HepG2 (cell line): Measurements from ENCODE around the gene TLNRD1. TPM values are rescaled to one million over a fixed set of nuclear protein-coding genes. Genes with fewer than 3 reads are reported as not detected.

Source experiments
- ATAC-seq: fragments of 200-7000 bp; cut with Tn5 transposase; 3 replicates; pipeline ENCODE4 v1.9.1; 2020; ENCODE audit warnings: mild to moderate bottlenecking, moderate library complexity
- BruUV-seq: library from RNA; stranded (reverse); fragments of 400-500 nt; replicated peaks from 2 replicates; lab custom pipeline; 2021; lab: Mats Ljungman, UMichigan
- CTCF ChIA-PET: fragments of 300-600 bp; formaldehyde crosslinking; extraction: SDS; loops from one replicate; lab custom pipeline; 2021; ENCODE audit warnings: low total read pairs, inconsistent platforms, low intra/inter-chr PET ratio; lab: Yijun Ruan, JAX
- POLR2A ChIA-PET: fragments of 350-600 bp; sonication (Branson Sonifier 250); formaldehyde crosslinking; loops from one replicate; lab custom pipeline; 2020; ENCODE audit warnings: antibody characterized with exemption, inconsistent platforms; lab: Yijun Ruan, JAX
- DNase-seq: peaks from one replicate; pipeline ENCODE4 v3.0.0-alpha.2; 2015; ENCODE audit warnings: low spot score
- FAIRE-seq: peaks from 3 replicates; lab custom pipeline; 2011; peaks lifted over from hg19 to GRCh38; lab: Jason Lieb, UNC
- H2AFZ ChIP-seq: one replicate; pipeline ENCODE4 v1.6.1; 2011; ENCODE audit warnings: low read length, inconsistent platforms
- H3K27ac ChIP-seq: fragments of 300-600 bp; 3 replicates; pipeline ENCODE4 v1.8.0; 2011; ENCODE audit warnings: mixed run types, mild to moderate bottlenecking, mixed read lengths, low read length, inconsistent platforms; ENCODE audit not compliant: insufficient read depth; ENCODE audit errors: extremely low read length
- H3K27me3 ChIP-seq, 2 experiments: fragments of 200-600 bp in 1 of 2; 2 replicates in 1 of 2; 3 replicates in 1 of 2; pipeline versions ENCODE4 v1.6.0 to v1.8.0; 2011; ENCODE audit warnings: low read length in 2 of 2, mild to moderate bottlenecking in 2 of 2, moderate library complexity in 2 of 2, inconsistent platforms in 1 of 2; ENCODE audit not compliant: insufficient read depth in 2 of 2, control insufficient read depth in 1 of 2
- H3K36me3 ChIP-seq, 2 experiments: fragments of 200-600 bp in 1 of 2; replicated peaks in 1 of 2; 2 replicates in 1 of 2; 3 replicates in 1 of 2; pipeline versions ENCODE4 v1.5.1 to v1.8.0; 2011; ENCODE audit warnings: low read length in 2 of 2, inconsistent platforms in 1 of 2; ENCODE audit not compliant: insufficient read depth in 2 of 2, control insufficient read depth in 1 of 2
- H3K4me1 ChIP-seq: 2 replicates; pipeline ENCODE4 v1.5.1; 2012; ENCODE audit warnings: low read length, inconsistent platforms; ENCODE audit not compliant: insufficient read depth
- H3K4me2 ChIP-seq: 2 replicates; pipeline ENCODE4 v1.6.0; 2011; ENCODE audit warnings: low read depth, low read length, inconsistent platforms
- H3K4me3 ChIP-seq, 3 experiments: fragments of 200-600 bp in 1 of 3; sonication (generic), shearing (Covaris generic) in 1 of 3; replicated peaks in 1 of 3; 2 replicates each; pipeline ENCODE4 v1.5.1; 2011 to 2016; ENCODE audit warnings: low read length in 3 of 3, inconsistent platforms in 2 of 3, low read depth in 2 of 3, mild to moderate bottlenecking in 2 of 3, control low read depth in 1 of 3, mixed read lengths in 1 of 3; ENCODE audit not compliant: insufficient read depth in 1 of 3
- H3K79me2 ChIP-seq: one replicate; pipeline ENCODE4 v1.6.1; 2011; ENCODE audit warnings: low read length, inconsistent platforms; ENCODE audit not compliant: insufficient read depth
- H3K9ac ChIP-seq: 2 replicates; pipeline ENCODE4 v1.6.0; 2011; ENCODE audit warnings: mild to moderate bottlenecking, low read depth, low read length, inconsistent platforms; ENCODE audit not compliant: insufficient read depth
- H3K9me3 ChIP-seq: 2 replicates; pipeline ENCODE4 v1.5.1; 2012; ENCODE audit warnings: mild to moderate bottlenecking, low read length
- H4K20me1 ChIP-seq: 2 replicates; pipeline ENCODE4 v1.6.0; 2011; ENCODE audit warnings: inconsistent platforms, mild to moderate bottlenecking, low read length, moderate library complexity; ENCODE audit not compliant: insufficient read depth
- DNMT1 ChIP-seq: sonication (generic); formaldehyde crosslinking; IDR thresholded peaks from 2 replicates; pipeline ENCODE4 v1.5.1; 2020; ENCODE audit warnings: mild to moderate bottlenecking, missing genetic modification reagents
- KDM3A ChIP-seq: IDR thresholded peaks from 2 replicates; pipeline ENCODE4 v1.6.1; 2018; ENCODE audit warnings: low read depth, missing compliant biosample characterization
- NR2F1 ChIP-seq, 2 experiments: fragments of 450-650 bp in 1 of 2; formaldehyde crosslinking in 1 of 2; IDR thresholded peaks; 2 replicates each; pipeline versions ENCODE4 v1.5.0 to v1.6.1; 2016 to 2020; ENCODE audit warnings: mild to moderate bottlenecking in 1 of 2, missing compliant biosample characterization in 1 of 2, missing genetic modification reagents in 1 of 2, moderate library complexity in 1 of 2
- PHB2 ChIP-seq: fragments of 450-650 bp; IDR thresholded peaks from 2 replicates; pipeline ENCODE4 v1.6.1; 2018; ENCODE audit not compliant: partially characterized antibody
- SMAD9 ChIP-seq: sonication (generic); formaldehyde crosslinking; IDR thresholded peaks from 2 replicates; pipeline ENCODE4 v1.5.1; 2020; ENCODE audit warnings: mild to moderate bottlenecking, missing genetic modification reagents
- SYNCRIP ChIP-seq: fragments of 200-400 bp; formaldehyde crosslinking; IDR thresholded peaks from 2 replicates; pipeline ENCODE4 v1.6.1; 2018; ENCODE audit warnings: mild to moderate bottlenecking, low read depth, low read length; ENCODE audit not compliant: insufficient read depth
- TRIM24 ChIP-seq: sonication (generic); formaldehyde crosslinking; IDR thresholded peaks from 2 replicates; pipeline ENCODE4 v1.8.0; 2022; ENCODE audit warnings: mild to moderate bottlenecking, missing genetic modification reagents
- ZNF143 ChIP-seq: sonication (generic); formaldehyde crosslinking; IDR thresholded peaks from 2 replicates; pipeline ENCODE4 v1.4.0; 2020; ENCODE audit warnings: missing genetic modification reagents
- ZNF317 ChIP-seq: sonication (generic); formaldehyde crosslinking; IDR thresholded peaks from 2 replicates; pipeline ENCODE4 v1.5.0; 2020; ENCODE audit warnings: mild to moderate bottlenecking, missing genetic modification reagents
- ZNF468 ChIP-seq: sonication (generic); formaldehyde crosslinking; IDR thresholded peaks from 2 replicates; pipeline ENCODE4 v1.8.0; 2022; ENCODE audit warnings: mild to moderate bottlenecking, moderate library complexity, missing genetic modification reagents
- ZNF615 ChIP-seq: sonication (generic); formaldehyde crosslinking; IDR thresholded peaks from 2 replicates; pipeline ENCODE4 v1.5.0; 2020; ENCODE audit warnings: mild to moderate bottlenecking, missing genetic modification reagents, borderline replicate concordance
- ZNF678 ChIP-seq: sonication (generic); formaldehyde crosslinking; IDR thresholded peaks from 2 replicates; pipeline ENCODE4 v1.4.0; 2020; ENCODE audit warnings: mild to moderate bottlenecking, missing genetic modification reagents
- ZNF710 ChIP-seq: sonication (generic); formaldehyde crosslinking; IDR thresholded peaks from 2 replicates; pipeline ENCODE4 v1.5.0; 2020; ENCODE audit warnings: mild to moderate bottlenecking, missing genetic modification reagents, borderline replicate concordance
- ZNF878 ChIP-seq: sonication (generic); formaldehyde crosslinking; IDR thresholded peaks from 2 replicates; pipeline ENCODE4 v1.8.1; 2023; ENCODE audit warnings: mild to moderate bottlenecking, missing genetic modification reagents, moderate library complexity
- ZNF879 ChIP-seq: sonication (generic); formaldehyde crosslinking; IDR thresholded peaks from 2 replicates; pipeline ENCODE4 v1.8.1; 2023; ENCODE audit warnings: missing genetic modification reagents
- WGBS: methylation state at CpG from one replicate; pipeline ENCODE4 v1.1.6; 2017; ENCODE audit warnings: low lambda C conversion rate; 5-methylcytosine and 5-hydroxymethylcytosine counted together
- in situ Hi-C: cut with HindIII; loops from 2 replicates; pipeline ENCODE4 v1.10.0; 2017; ENCODE audit warnings: low pct_unique_long_range_greater_than_20kb; ENCODE audit not compliant: extremely low pct_ligation_motif_present
- intact Hi-C: fragments of 100-400 bp; cut with micrococcal nuclease; formaldehyde crosslinking; loops from one replicate; pipeline ENCODE4 v1.10.0; 2022; ENCODE audit not compliant: unreplicated experiment
- polyA plus RNA-seq, 8 experiments: library from polyadenylated mRNA; depleted of rRNA in 3 of 8; stranded (reverse) in 7 of 8; unstranded in 1 of 8; fragments of >200 nt; fragmentation: Illumina TruSeq in 4 of 8; extraction: Trizol in 4 of 8; gene quantifications; 2 replicates each; pipeline versions ENCODE4 v1.2.1 to v1.2.3, GENCODE V29; 2011 to 2016; ENCODE audit warnings: low read depth in 4 of 8, missing spikeins in 1 of 8, mixed read lengths in 1 of 8; ENCODE audit not compliant: insufficient read depth in 1 of 8
- total RNA-seq, 5 experiments: library from RNA; depleted of rRNA; stranded (reverse); fragments of >200 nt; fragmentation: Illumina TruSeq; extraction: Trizol; gene quantifications; 2 replicates each; pipeline ENCODE4 v1.2.3, GENCODE V29; 2016; ENCODE audit warnings: low read depth in 1 of 5
- TF ChIP-seq, protein P1 (sequence below): sonication (generic); formaldehyde crosslinking; conservative IDR thresholded peaks from 2 replicates; pipeline ENCODE4 v1.8.0; 2022; ENCODE audit warnings: mild to moderate bottlenecking, moderate library complexity, missing genetic modification reagents

Gene TLNRD1
- total and polyA plus RNA-seq, 2 of the 13 experiments (the other 11 are each of a cell fraction or from before 2014, with no cell fraction given): 3.4 to 5.3 TPM

DNA sequence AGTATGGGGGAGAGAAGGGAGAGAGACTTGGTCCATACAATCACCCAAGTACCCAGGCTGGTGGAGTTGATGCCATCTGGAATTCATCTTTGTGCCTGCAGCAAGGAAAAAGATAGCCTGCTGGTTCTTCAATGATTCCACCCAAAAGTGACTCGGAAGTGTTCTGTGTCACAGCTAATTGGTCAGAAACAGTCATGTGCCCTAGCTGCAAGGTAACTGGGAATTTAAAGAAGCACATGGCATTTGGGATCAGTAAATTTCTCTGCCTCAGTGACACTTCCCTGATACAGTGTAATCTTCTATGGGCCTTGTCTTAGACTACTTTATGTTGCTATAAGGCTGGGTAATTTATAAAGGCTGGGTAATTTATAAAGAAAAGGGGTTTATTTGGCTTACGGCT is 17.5 kb downstream of the TLNRD1 start:
- intact Hi-C loops (no loop called here), in situ Hi-C loops (no loop called here)
- Histone ChIP-seq H3K27me3 (peaks cover 3 to 8% of the 10 kb centered on the region in 2 experiments; a peak in 1 of 5 replicates), H3K4me2 (no peak overlapping the region), H3K9ac (no peak overlapping the region), H3K79me2 (no peaks in the 10 kb centered on the region), H3K9me3 (no peaks in the 10 kb centered on the region), H3K4me3 (no peak overlapping the region), H3K4me1 (0 out of 2 replicates have a peak, but pooled peaks cover under 1% of the 10 kb centered on the region), H4K20me1 (no peaks in the 10 kb centered on the region), H3K36me3 (no peaks in the 10 kb centered on the region), H2AFZ (no peak overlapping the region), H3K27ac (no peak overlapping the region)
- TF ChIP-seq KDM3A (no peak), DNMT1 (CRISPR knock-in tag) (no peak), SYNCRIP (no peak), ZNF143 (no peak), ZNF710 (CRISPR knock-in tag) (no peak), TRIM24 (no peak), ZNF615 (CRISPR knock-in tag) (no peak)
- ChIA-PET POLR2A (no interaction called here), CTCF (no interaction called here)
- 46% methylated on average over 2 of the region's 2 CpGs for WGBS
- ATAC-seq: no peak
- DNase-seq: no peak
- no TSS peak for BruUV-seq
- FAIRE-seq: no peak

- in situ Hi-C loops: no loop called here
- Histone ChIP-seq H3K9ac (no peak overlapping the region), H3K4me2 (no peak overlapping the region), H4K20me1 (no peaks in the 10 kb centered on the region), H3K4me1 (0 out of 2 replicates have a peak, but pooled peaks cover 10% of the 10 kb centered on the region), H3K4me3 (no peak overlapping the region), H3K9me3 (no peaks in the 10 kb centered on the region), H3K27me3 (peaks cover 1 to 8% of the 10 kb centered on the region in 2 experiments; a peak in 3 of 5 replicates), H3K36me3 (no peaks in the 10 kb centered on the region), H3K79me2 (no peaks in the 10 kb centered on the region), H2AFZ (no peak overlapping the region), H3K27ac (no peak overlapping the region)
- CTCF ChIA-PET: no interaction called here
- ATAC-seq (no peak), FAIRE-seq (no peak), DNase-seq (no peak)
- WGBS: 69% methylated on average over 7 of the region's 7 CpGs
- no TSS peak for BruUV-seq
- intact Hi-C loops: no loop called here
- POLR2A ChIA-PET: no interaction called here
- TF ChIP-seq PHB2: no peak
- no peak for TF ChIP-seq ZNF879 (CRISPR knock-in tag)
- no peak for TF ChIP-seq NR2F1 (CRISPR knock-in tag; IDR thresholded peaks at IDR 0.05)
- TF ChIP-seq ZNF317: no peak
- TF ChIP-seq, protein P1, sequence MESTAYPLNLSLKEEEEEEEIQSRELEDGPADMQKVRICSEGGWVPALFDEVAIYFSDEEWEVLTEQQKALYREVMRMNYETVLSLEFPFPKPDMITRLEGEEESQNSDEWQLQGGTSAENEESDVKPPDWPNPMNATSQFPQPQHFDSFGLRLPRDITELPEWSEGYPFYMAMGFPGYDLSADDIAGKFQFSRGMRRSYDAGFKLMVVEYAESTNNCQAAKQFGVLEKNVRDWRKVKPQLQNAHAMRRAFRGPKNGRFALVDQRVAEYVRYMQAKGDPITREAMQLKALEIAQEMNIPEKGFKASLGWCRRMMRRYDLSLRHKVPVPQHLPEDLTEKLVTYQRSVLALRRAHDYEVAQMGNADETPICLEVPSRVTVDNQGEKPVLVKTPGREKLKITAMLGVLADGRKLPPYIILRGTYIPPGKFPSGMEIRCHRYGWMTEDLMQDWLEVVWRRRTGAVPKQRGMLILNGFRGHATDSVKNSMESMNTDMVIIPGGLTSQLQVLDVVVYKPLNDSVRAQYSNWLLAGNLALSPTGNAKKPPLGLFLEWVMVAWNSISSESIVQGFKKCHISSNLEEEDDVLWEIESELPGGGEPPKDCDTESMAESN (CRISPR knock-in tag): no peak
- no peak for TF ChIP-seq ZNF678 (CRISPR knock-in tag)
- TF ChIP-seq ZNF468 (CRISPR knock-in tag): no peak
- TF ChIP-seq SMAD9 (CRISPR knock-in tag): no peak
- TF ChIP-seq ZNF878 (CRISPR knock-in tag): no peak
Measured at GRCh38 chr15:81021321-81021720, 20.6 kb downstream of the TLNRD1 start.
